MCF 10A (cell line): ENCODE data around the gene UTF1. TPM values are rescaled to one million over a fixed set of nuclear protein-coding genes. Genes with fewer than 3 reads are reported as not detected.

Experiments used
- BruUV-seq: library from RNA; stranded (reverse); fragments of 400-500 nt; replicated peaks from 2 replicates; lab custom pipeline; 2021; lab: Mats Ljungman, UMichigan
- CTCF ChIA-PET: fragments of 300-600 bp; sonication (Branson Sonifier 250); formaldehyde crosslinking; extraction: SDS; loops from one replicate; lab custom pipeline; 2021; ENCODE audit warnings: antibody characterized with exemption, inconsistent platforms; lab: Yijun Ruan, JAX
- POLR2A ChIA-PET: fragments of 300-600, 350-650 bp; sonication (Branson Sonifier 250); formaldehyde crosslinking; extraction: SDS; loops from one replicate; lab custom pipeline; 2020; ENCODE audit warnings: antibody characterized with exemption, inconsistent platforms; lab: Yijun Ruan, JAX
- DNase-seq: peaks from one replicate; pipeline ENCODE4 v3.0.0-alpha.2; 2018; ENCODE audit not compliant: unreplicated experiment
- H3K27ac Mint-ChIP-seq: one replicate; pipeline ENCODE4 v1.8.0; 2022; ENCODE audit warnings: mild to moderate bottlenecking, low read depth, mixed read lengths; ENCODE audit not compliant: unreplicated experiment
- H3K27me3 Mint-ChIP-seq: one replicate; pipeline ENCODE4 v1.8.0; 2022; ENCODE audit warnings: mixed read lengths; ENCODE audit not compliant: insufficient read depth, unreplicated experiment
- H3K36me3 Mint-ChIP-seq: one replicate; pipeline ENCODE4 v1.8.0; 2022; ENCODE audit warnings: mild to moderate bottlenecking, moderate library complexity, mixed read lengths; ENCODE audit not compliant: insufficient read depth, unreplicated experiment
- H3K4me1 Mint-ChIP-seq: one replicate; pipeline ENCODE4 v1.8.0; 2022; ENCODE audit warnings: mixed read lengths; ENCODE audit not compliant: insufficient read depth, unreplicated experiment
- H3K4me3 Mint-ChIP-seq: one replicate; pipeline ENCODE4 v1.8.0; 2022; ENCODE audit warnings: mild to moderate bottlenecking, moderate library complexity, mixed read lengths; ENCODE audit not compliant: unreplicated experiment
- H3K9me3 Mint-ChIP-seq: one replicate; pipeline ENCODE4 v1.8.0; 2022; ENCODE audit warnings: mixed read lengths; ENCODE audit not compliant: unreplicated experiment
- intact Hi-C: fragments of 100-400 bp; cut with micrococcal nuclease; formaldehyde crosslinking; loops from 2 replicates; pipeline ENCODE4 v1.14.1; 2022
- total RNA-seq: library from RNA; stranded (reverse); gene quantifications from 2 replicates; pipeline ENCODE4 v1.2.3, GENCODE V29; 2022
- TF ChIP-seq, protein P1 (sequence below): fragments of 200-600 bp; IDR thresholded peaks from one replicate; pipeline ENCODE4 v1.8.0; 2022; ENCODE audit warnings: antibody characterized with exemption, mild to moderate bottlenecking; ENCODE audit not compliant: unreplicated experiment

UTF1 gene
- total RNA-seq, 1 experiment from 2014 or later = not detected

DNA sequence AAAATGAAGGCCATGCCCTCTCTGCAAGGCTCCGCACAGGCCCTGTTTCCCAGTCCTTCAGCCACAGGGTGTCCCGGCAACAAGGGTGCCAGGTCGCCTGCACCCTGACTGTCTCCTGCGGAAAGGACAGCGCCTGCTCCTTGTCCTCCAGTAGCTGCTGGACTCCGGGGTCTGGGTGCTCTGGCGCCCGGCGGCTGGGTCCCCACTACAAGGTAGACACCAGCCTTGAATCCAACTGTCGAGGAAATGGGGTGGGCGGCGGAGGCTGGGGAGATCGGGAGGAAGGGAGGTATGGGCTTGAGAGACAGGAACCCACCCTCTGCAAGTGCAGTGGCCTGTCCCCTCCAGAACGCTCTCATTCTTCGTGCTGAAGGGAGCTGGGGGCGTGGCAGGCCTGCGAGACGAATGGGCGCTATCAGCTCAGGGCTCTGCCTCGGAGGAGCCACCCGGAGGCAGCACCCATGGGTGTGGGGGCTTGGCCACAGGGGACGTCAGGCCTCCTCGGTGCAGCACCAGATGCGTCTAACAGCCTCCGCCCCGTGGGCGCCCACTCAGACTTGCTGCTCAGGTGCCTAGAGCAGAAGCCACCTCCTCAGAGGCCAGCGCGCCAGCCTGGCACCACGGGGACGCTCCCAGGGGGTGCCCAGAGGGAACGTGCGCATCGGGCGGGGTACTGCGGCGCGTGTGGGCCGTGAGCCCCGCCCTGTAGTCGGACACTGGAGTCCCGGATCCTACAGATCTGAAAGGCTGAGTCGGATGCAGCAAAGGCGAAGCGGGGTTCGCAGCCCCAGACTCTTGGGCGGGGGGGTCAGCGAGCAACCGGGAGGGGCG lies 31.1 kb downstream of the UTF1 start:
- intact Hi-C loops = no loop called here
- Mint-ChIP-seq H3K4me3 (peak overlapping the region; percentile 68), H3K27ac (peak overlapping the region; percentile 67), H3K9me3 (no peaks in the 10 kb centered on the region), H3K36me3 (peaks cover 6% of the 10 kb centered on the region), H3K27me3 (no peaks in the 10 kb centered on the region), H3K4me1 (peaks cover 44% of the 10 kb centered on the region)
- ChIA-PET CTCF (interaction anchor here (0.6 kb wide), 1 partner anchor 54 kb away, joined by 3 read pairs; no protein-coding TSS in a partner anchor), POLR2A (interaction anchor here (0.9 to 1.3 kb wide), 5 partner anchors 14 to 357 kb away, joined by 4 to 5 read pairs (median 4); no protein-coding TSS in a partner anchor)
- no TSS peak for BruUV-seq
- DNase-seq = peak; percentile 47
- TF ChIP-seq, protein P1, sequence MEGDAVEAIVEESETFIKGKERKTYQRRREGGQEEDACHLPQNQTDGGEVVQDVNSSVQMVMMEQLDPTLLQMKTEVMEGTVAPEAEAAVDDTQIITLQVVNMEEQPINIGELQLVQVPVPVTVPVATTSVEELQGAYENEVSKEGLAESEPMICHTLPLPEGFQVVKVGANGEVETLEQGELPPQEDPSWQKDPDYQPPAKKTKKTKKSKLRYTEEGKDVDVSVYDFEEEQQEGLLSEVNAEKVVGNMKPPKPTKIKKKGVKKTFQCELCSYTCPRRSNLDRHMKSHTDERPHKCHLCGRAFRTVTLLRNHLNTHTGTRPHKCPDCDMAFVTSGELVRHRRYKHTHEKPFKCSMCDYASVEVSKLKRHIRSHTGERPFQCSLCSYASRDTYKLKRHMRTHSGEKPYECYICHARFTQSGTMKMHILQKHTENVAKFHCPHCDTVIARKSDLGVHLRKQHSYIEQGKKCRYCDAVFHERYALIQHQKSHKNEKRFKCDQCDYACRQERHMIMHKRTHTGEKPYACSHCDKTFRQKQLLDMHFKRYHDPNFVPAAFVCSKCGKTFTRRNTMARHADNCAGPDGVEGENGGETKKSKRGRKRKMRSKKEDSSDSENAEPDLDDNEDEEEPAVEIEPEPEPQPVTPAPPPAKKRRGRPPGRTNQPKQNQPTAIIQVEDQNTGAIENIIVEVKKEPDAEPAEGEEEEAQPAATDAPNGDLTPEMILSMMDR = no peak

DNA sequence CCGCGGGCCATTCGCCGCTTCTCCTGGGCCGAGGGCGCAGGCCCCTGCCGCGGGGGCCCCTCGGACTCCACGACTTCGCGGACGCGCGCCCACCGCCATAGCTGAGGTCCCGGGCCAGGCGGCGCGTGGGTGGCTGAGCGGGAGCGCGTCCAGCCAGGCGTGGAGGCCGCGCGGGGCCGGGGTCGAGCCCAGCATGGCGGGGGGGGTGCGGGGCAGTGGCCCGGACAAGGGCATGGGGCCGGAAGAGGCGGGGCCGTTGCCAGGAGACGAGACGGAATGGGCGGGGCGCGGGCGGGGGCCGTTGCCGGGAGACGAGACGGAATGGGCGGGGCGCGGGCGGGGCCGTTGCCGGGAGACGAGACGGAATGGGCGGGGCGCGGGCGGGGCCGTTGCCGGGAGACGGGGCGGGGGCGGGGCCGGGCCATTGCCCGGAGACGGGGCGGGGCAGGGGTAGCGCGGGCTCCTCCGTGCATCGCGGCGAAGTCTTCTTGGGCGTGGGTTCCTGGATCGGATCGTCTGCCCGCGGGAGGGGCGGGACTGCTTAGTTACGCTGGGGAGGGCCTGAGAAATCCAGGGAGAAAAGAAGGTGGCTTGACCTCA lies 31.8 kb downstream of the UTF1 start:
- H3K4me3 Mint-ChIP-seq = peak overlapping the region; percentile 68
- ChIA-PET CTCF (interaction anchor here (0.6 kb wide), 1 partner anchor 55 kb away, joined by 3 read pairs; no protein-coding TSS in a partner anchor), POLR2A (interaction anchor here (0.9 to 1.2 kb wide), 4 partner anchors 13 to 358 kb away, joined by 4 to 5 read pairs (median 4); no protein-coding TSS in a partner anchor)
- peaks cover 44% of the 10 kb centered on the region for H3K4me1 Mint-ChIP-seq
- intact Hi-C loops = no loop called here
- BruUV-seq = no TSS peak
- peak; percentile 66 for DNase-seq
- TF ChIP-seq, protein P1 = no peak
- H3K9me3 Mint-ChIP-seq = no peaks in the 10 kb centered on the region
- H3K27me3 Mint-ChIP-seq = no peaks in the 10 kb centered on the region
- H3K27ac Mint-ChIP-seq = peak overlapping the region; percentile 67
- peaks cover 6% of the 10 kb centered on the region for H3K36me3 Mint-ChIP-seq

DNA sequence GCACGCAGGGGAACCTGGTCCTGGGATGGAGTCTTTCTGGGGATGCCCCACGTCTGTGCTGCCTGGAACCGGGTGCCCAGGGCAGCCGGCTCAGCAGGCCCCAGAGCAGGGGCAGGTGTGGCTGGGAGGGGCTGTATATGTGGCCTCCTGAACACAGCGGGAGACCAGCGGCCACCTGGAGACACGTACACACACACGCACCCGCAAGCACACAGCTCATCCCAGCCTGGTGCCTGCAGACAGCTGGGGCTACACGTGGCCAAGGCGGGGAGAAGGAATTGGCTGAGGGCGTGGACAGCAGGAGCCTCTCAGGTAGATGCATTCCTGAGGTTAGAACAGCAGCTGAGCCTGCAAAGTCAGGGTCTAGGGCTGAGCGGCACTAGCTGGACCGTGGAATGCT lies 32.7 kb downstream of the UTF1 start:
- no peak overlapping the region for H3K27ac Mint-ChIP-seq
- no peaks in the 10 kb centered on the region for H3K9me3 Mint-ChIP-seq
- H3K4me1 Mint-ChIP-seq = peaks cover 39% of the 10 kb centered on the region
- intact Hi-C loops = no loop called here
- DNase-seq = no peak
- ChIA-PET CTCF (interaction anchor here (0.6 to 2.0 kb wide), 4 partner anchors 16 to 419 kb away, joined by 3 to 12 read pairs (median 3); no protein-coding TSS in a partner anchor), POLR2A (interaction anchor here (1.0 to 1.3 kb wide), 2 partner anchors 16 to 45 kb away, joined by 3 to 6 read pairs; no protein-coding TSS in a partner anchor)
- H3K27me3 Mint-ChIP-seq = no peaks in the 10 kb centered on the region
- no TSS peak for BruUV-seq
- TF ChIP-seq, protein P1 = no peak
- no peak overlapping the region for H3K4me3 Mint-ChIP-seq
- peaks cover 6% of the 10 kb centered on the region for H3K36me3 Mint-ChIP-seq

DNA sequence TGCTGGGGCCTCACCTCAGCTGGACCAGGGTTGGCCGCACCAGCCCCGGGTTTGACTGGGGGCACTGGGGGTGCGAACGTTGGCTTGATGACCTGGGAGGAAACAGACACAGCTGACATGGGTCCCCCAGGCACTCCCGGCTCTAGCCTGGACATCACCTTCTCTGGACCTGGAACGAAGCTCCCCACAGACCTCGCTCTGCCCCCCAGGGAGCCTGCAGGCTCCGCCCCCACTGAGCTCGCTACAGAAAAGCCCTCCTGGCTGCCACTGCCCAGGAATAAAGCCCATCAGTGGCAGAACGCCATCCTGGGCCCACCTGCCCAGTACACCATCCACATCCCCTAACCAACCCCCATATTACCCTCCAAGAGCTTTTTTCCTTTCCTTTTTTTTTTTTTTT lies 33.7 kb downstream of the UTF1 start:
- Mint-ChIP-seq H3K9me3 (no peaks in the 10 kb centered on the region), H3K4me1 (peaks cover 31% of the 10 kb centered on the region), H3K36me3 (peaks cover 6% of the 10 kb centered on the region), H3K27ac (no peak overlapping the region), H3K4me3 (no peak overlapping the region), H3K27me3 (no peaks in the 10 kb centered on the region)
- no peak for DNase-seq
- POLR2A ChIA-PET = interaction anchor here (0.7 kb wide), 1 partner anchor 11 kb away, joined by 3 read pairs; no protein-coding TSS in a partner anchor
- TF ChIP-seq, protein P1 = no peak
- intact Hi-C loops = no loop called here
- CTCF ChIA-PET = interaction anchor here (0.6 to 2.0 kb wide), 4 partner anchors 12 to 120 kb away, joined by 3 to 12 read pairs (median 6); no protein-coding TSS in a partner anchor
- BruUV-seq = no TSS peak
